Calu3 (cell line): ENCODE measurements around the gene RAI1. TPM values are rescaled to one million over a fixed set of nuclear protein-coding genes. Genes with fewer than 3 reads are reported as not detected.
A peak's percentile ranks its signal among the peaks of the same experiment; 100 is the strongest.

Source experiments
- BruUV-seq: library from RNA; stranded (reverse); fragments of 400-500 nt; replicated peaks from 2 replicates; lab custom pipeline; 2021; lab: Mats Ljungman, UMichigan
- CTCF ChIA-PET: fragments of 300-600 bp; sonication (Branson Sonifier 250); formaldehyde crosslinking; loops from one replicate; lab custom pipeline; 2022; ENCODE audit warnings: antibody characterized with exemption; lab: Charles Lee
- DNase-seq: peaks from one replicate; pipeline ENCODE4 v3.0.0; 2022
- H3K27ac Mint-ChIP-seq: one replicate; pipeline ENCODE4 v1.8.0; 2022; ENCODE audit warnings: mixed read lengths; ENCODE audit not compliant: unreplicated experiment
- H3K27me3 Mint-ChIP-seq: one replicate; pipeline ENCODE4 v1.8.0; 2022; ENCODE audit warnings: mixed read lengths; ENCODE audit not compliant: unreplicated experiment
- H3K36me3 Mint-ChIP-seq: one replicate; pipeline ENCODE4 v1.8.0; 2022; ENCODE audit warnings: mild to moderate bottlenecking, moderate library complexity, mixed read lengths; ENCODE audit not compliant: insufficient read depth, unreplicated experiment
- H3K4me1 Mint-ChIP-seq: one replicate; pipeline ENCODE4 v1.8.0; 2022; ENCODE audit warnings: mild to moderate bottlenecking, low read depth, mixed read lengths; ENCODE audit not compliant: unreplicated experiment
- H3K4me3 Mint-ChIP-seq: one replicate; pipeline ENCODE4 v1.8.0; 2022; ENCODE audit warnings: mild to moderate bottlenecking, low read depth, moderate library complexity, mixed read lengths; ENCODE audit not compliant: unreplicated experiment
- H3K9me3 Mint-ChIP-seq: one replicate; pipeline ENCODE4 v1.8.0; 2022; ENCODE audit warnings: low read depth, mixed read lengths; ENCODE audit not compliant: unreplicated experiment
- CTCF ChIP-seq: fragments of 200-600 bp; IDR thresholded peaks from one replicate; pipeline ENCODE4 v1.8.0; 2022; ENCODE audit warnings: antibody characterized with exemption; ENCODE audit not compliant: unreplicated experiment
- intact Hi-C: fragments of 100-400 bp; cut with micrococcal nuclease; formaldehyde crosslinking; loops from one replicate; pipeline ENCODE4 v1.10.0; 2022; ENCODE audit not compliant: unreplicated experiment
- total RNA-seq: library from RNA; stranded (reverse); gene quantifications from 2 replicates; pipeline ENCODE4 v1.2.3, GENCODE V29; 2022

The RAI1 gene
- total RNA-seq, 1 experiment from 2014 or later = 38.0 TPM

GRCh38 chr17:17824783-17825614 is 143.7 kb downstream of the RAI1 start:
- CTCF ChIA-PET = no interaction called here

GRCh38 chr17:17826342-17826713 is 145.1 kb downstream of the RAI1 start:
- H3K27ac Mint-ChIP-seq = peak overlapping the region; percentile 84
- no TSS peak for BruUV-seq
- no peak for TF ChIP-seq CTCF
- H3K27me3 Mint-ChIP-seq = no peaks in the 10 kb centered on the region
- peaks cover 61% of the 10 kb centered on the region for H3K36me3 Mint-ChIP-seq
- H3K4me3 Mint-ChIP-seq = no peak overlapping the region
- peaks cover 47% of the 10 kb centered on the region for H3K4me1 Mint-ChIP-seq
- intact Hi-C loops = no loop called here
- no peak for DNase-seq
- no peaks in the 10 kb centered on the region for H3K9me3 Mint-ChIP-seq
- CTCF ChIA-PET = interaction anchor here (0.6 to 0.7 kb wide), 3 partner anchors 14 to 146 kb away, joined by 3 to 4 read pairs (median 3); no protein-coding TSS in a partner anchor

More at GRCh38 chr17:17824783-17825614, 143.7 kb downstream of the RAI1 start:
- H3K36me3 Mint-ChIP-seq = peaks cover 66% of the 10 kb centered on the region
- DNase-seq = no peak
- no peak overlapping the region for H3K4me3 Mint-ChIP-seq
- no peak overlapping the region for H3K27ac Mint-ChIP-seq
- H3K9me3 Mint-ChIP-seq = no peaks in the 10 kb centered on the region
- no TSS peak for BruUV-seq
- intact Hi-C loops = no loop called here
- no peak for TF ChIP-seq CTCF
- peaks cover 52% of the 10 kb centered on the region for H3K4me1 Mint-ChIP-seq
- no peaks in the 10 kb centered on the region for H3K27me3 Mint-ChIP-seq

GRCh38 chr17:17826942-17827785 is 145.9 kb downstream of the RAI1 start:
- intact Hi-C loops = no loop called here
- H3K4me3 Mint-ChIP-seq = no peak overlapping the region
- no TSS peak for BruUV-seq
- TF ChIP-seq CTCF = no peak
- CTCF ChIA-PET = no interaction called here
- H3K27me3 Mint-ChIP-seq = no peaks in the 10 kb centered on the region
- H3K27ac Mint-ChIP-seq = peak overlapping the region; percentile 84
- H3K4me1 Mint-ChIP-seq = peaks cover 48% of the 10 kb centered on the region
- peaks cover 62% of the 10 kb centered on the region for H3K36me3 Mint-ChIP-seq
- DNase-seq = no peak
- no peaks in the 10 kb centered on the region for H3K9me3 Mint-ChIP-seq

- no peak for TF ChIP-seq CTCF
- H3K9me3 Mint-ChIP-seq = no peaks in the 10 kb centered on the region
- H3K4me3 Mint-ChIP-seq = no peak overlapping the region
- BruUV-seq = no TSS peak
- peak overlapping the region; percentile 42 for H3K27ac Mint-ChIP-seq
- CTCF ChIA-PET = no interaction called here
- no peak for DNase-seq
- intact Hi-C loops = no loop called here
- H3K27me3 Mint-ChIP-seq = no peaks in the 10 kb centered on the region
- peaks cover 45% of the 10 kb centered on the region for H3K4me1 Mint-ChIP-seq
- peaks cover 57% of the 10 kb centered on the region for H3K36me3 Mint-ChIP-seq
These were observed 146.8 kb downstream of the RAI1 start for GRCh38 chr17:17827826-17828621.
